ENCODE measurements around the gene UPK2. TPM values are rescaled to one million over a fixed set of nuclear protein-coding genes. Genes with fewer than 3 reads are reported as not detected.
A peak's percentile ranks its signal among the peaks of the same experiment; 100 is the strongest.

The UPK2 gene
- total RNA-seq, 1 donor from 2014 or later: not detected

GRCh38 chr11:118917481-118918127 lies 38.5 kb upstream of the UPK2 start:
- DNase-seq (ENCODE audit: low spot score): peak; percentile 73

- peak; percentile 88 for DNase-seq (ENCODE audit: low spot score)
These were observed 37.9 kb upstream of the UPK2 start for GRCh38 chr11:118918128-118918685.

- no peak for DNase-seq (ENCODE audit: low spot score)
These were observed 37.3 kb upstream of the UPK2 start for GRCh38 chr11:118918686-118919280.

- DNase-seq (ENCODE audit: low spot score): peak; percentile 62
These were observed 34.8 kb upstream of the UPK2 start for GRCh38 chr11:118921121-118921928.

DNA sequence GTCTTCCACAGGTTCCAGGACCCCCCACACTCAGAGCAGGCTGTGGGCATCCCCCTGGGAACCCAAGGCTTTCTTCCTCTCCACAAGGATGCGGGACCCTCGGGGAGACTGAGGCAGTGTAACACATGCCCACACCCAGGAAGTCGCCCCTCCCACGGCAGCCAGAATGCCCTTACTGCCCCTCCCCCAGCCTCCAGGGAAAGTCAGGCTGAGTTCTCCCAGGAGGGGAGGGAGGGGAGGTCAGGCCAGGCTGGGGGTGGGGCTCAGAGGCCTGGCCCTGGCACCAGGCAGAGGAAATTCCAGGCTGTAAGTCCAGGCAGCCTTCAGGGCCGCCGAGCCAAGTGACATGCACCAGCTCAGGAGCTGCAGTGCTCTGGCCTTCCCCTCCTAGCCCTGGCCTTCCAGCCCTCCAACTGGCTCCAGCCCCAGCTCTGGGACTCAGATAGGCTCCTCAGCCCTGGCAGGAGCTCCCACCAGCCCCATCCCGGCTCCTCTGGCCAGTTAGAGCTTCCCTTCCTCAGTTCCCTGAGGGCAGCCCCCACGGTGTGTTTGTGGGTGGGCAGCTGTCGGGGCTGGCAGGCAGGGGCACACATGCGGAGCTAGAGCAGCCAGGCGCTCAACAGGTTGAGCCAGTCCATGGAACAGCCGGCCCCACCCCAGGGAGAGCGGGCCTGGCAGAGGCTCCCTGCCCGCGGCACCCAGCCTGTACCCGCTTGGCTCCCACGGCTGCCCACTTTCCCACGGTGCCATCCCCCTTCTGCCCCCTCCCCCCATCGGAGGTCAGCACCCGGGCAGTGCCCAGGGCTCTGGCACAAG lies 34.0 kb upstream of the UPK2 start:
- peak; percentile 83 for DNase-seq (ENCODE audit: low spot score)

DNA sequence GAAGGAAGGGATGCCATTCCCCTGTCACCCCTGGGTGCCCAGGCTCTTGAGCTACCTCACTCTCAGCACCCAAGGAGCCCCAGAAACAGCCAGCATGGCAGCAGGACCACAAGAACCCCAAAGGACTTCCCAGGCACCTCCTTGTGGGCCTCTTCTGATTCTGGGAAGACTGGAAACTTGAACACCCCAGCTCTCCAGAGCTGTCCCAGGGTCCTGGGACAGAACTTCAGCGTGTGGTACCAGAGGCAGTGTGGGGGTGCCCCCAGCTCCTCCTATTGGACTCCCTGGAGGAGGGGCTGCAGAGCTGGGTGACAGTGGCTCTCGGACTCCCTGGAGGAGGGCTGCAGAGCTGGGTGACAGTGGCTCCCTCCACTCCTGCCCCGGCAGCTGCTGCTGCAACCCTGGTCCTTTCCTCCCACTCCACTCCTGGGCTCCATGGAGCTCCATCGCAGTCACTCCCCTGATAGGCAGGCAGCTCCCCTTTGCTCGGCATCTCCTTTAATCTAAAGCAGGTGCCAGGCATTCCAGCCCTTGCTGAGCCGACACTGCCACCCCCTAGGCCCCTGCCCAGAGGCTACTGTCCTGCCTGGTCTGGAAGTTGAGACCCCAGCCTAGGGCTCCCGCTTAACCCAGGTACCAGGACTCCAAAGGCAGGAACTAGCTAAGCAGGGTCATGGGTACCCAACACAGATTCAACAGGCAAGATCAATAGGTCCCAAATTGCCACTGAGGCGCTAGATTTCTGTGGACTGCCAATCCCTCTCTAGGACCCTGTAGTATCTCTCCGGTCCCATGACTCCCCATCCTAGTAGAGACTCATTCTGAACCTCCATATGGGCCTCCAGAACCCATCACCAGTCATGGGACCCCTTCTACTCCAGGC lies 33.1 kb upstream of the UPK2 start:
- DNase-seq (ENCODE audit: low spot score): no peak

DNA sequence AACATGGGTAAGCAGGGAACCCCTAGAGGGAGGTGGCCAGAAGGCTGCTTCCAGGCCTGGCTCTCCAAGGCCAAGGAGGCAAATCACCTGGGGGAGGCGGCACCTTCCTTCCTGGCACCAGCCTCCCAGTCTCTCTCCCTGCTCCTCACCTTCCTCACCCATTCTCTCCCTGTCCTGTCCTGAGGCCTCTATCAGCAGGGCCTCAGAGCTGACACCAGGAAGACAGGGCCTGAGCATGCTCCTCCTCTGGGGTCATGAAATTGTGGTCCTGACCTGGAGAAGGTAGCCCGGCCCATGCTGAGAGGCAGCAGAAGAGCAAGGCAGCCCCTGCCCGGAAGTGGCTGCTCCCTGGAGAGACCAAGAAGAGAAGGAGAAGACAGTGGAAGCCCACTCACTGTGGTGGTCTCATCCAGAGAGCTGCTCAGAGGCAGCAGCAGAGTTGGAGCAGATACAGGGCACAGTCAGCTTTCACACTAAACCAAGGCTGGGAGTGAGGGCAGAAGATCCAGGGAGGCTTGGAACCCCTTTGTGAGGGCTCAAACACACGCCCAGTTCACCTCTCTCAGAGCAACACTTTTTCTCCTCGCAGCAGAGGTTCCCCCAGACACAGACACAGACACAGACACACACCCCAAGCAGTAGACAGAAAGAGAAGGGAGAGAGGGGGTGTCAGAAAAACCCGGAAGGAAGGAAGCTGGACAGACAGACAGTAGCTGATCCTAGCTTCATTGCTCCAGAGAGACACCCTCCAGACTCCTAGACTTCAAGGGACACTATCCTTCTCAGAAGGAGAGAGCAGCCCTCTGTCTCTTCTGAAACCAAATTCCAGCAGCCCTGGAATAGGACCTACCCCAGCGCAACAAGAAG lies 32.1 kb upstream of the UPK2 start:
- DNase-seq (ENCODE audit: low spot score): no peak

DNA sequence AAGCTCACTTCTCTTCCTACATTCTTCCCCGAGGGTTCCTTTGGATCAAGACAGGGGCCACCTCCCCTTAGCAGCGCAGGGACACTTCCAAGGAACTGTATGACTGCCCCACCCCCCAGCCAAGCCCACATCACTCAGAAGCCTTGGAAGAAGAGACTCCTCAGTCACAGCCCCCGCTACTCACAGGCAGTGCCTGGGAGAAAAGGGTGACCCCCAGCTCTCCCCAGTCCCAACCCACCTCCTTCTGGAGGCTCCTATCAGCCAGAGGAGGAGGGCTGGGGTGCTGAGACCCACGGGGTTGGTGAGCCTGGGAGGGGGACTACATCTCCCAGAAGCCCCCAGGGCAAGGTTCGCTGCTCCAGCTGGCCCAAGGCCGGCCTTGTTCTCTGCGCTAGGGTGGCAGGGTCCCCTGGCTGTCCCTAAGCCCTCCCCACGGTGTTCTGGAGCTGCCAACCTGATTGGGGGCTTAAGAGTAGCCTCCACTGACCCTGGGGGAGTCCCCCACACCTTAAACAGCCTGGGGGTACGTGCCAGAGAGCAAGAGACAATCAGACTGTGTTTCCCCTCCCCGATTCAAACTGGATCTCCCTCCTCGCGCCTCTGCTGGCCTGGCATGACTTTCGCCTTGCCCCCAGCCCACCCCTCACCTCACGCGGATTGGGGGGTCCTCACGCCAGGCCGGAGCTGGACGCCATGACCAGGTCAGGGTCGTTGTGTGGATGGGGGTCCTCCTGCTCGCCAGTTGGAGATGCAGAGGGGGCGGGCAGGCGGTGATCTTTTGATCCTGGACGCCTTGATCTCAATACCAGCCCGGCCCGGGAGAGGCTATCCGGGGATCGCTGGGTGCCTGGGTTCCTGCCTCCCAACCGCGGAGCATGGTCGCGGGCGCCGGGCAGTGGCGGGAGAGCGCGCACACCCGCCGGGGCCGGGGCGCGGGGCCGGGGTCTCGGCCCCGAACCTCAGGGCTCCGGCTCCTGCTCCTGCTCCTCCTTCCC lies 31.2 kb upstream of the UPK2 start:
- no peak for DNase-seq (ENCODE audit: low spot score)

- no peak for DNase-seq (ENCODE audit: low spot score)
These were observed 28.5 kb upstream of the UPK2 start for GRCh38 chr11:118927554-118928100.

DNA sequence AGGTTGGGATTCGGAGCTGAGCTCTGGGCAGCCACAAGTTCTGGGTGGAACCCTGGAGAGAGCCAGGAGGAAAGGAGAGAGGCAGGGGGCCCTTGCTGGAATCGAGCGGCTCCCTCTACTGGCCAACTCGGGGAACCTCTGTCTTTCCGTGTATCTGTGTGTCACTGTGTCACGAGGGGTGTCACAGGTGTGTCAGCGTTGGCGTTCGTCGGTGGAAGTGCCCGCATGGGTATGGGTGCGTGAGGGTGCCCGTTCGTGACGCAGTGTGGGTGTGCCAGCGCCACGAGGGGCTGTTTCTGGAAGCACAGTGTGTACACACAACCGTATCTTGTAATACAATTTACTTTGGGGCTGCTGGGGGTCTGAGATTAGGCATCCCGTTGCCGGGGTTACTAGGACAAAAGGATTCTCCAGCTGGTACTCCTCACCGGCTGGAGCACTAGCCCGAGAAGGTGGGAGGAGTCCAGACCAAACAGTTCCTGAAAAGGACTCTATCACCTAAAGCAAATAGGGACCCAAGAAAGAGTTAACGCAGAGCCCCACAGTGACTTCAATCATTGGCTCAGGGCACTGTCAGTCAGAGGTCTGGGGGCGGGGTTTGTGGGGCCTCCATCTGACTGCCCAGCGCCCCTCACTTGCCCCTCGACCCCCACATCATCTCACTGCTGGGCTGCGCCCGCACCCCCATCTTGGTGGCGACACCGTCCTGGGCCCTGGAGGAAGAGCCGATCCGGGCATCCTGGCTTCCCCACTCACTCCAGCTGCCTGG lies 27.8 kb upstream of the UPK2 start:
- peak; percentile 94 for DNase-seq (ENCODE audit: low spot score)

DNA sequence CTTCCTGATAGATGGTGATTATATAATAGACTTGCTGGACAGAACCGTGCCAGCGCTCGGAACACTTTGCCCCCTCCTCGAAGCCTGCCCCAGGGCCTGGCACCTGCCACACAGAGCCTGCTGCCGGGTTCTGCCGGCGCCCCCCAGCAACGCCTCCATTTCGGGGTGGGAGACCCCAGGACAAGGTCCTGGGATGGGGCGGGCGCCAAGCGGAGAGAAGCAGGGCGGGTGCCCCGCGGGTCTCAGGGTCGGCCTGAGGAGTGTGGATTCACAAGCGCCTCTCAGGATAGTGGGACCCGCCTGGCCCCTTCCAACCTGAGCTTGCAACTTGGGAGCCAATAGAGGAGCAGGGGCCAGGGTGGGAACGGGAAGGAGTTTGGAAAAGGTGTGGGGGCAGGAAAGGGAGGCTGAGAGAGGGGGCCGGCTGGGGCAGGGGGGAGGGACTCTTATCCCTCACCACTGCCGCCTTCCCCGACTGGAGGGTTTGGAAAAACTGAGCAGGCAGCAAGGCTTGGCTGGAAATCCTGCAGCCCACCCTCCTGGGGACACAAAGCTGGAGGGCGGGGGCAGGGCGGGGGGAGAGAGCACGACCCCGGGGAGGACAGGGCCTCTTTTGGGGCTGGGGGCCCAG lies 27.1 kb upstream of the UPK2 start:
- no peak for DNase-seq (ENCODE audit: low spot score)

DNA sequence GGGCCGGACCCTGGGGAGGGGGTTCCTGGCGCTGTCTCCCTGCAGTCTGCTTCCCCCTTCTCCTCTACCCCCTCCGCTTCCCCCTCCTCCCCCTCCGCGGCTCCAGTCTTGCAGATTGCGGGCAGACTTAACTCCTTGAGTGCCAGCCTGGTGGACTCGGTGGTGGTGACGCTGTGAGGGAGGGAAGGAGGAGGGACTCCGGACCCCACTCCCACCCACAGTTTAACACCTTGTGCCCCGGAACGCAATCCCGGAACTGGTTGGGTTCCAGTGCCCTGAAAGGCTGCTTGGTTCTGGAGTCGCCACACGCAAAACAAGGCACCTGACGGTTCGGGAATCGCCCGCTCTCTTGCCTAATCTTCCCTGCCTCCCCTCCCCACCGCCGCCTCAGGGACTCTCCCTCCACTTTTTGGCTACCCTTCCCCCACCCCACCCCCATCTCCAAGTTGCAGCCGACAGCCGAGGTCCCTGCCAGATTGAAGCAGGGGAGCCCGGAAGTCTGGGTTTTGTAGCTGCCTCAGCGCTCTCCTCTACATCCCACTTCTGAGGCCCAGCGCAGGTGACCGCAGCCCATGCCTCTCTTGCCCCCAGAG lies 26.5 kb upstream of the UPK2 start:
- peak; percentile 88 for DNase-seq (ENCODE audit: low spot score)

- peak; percentile 94 for DNase-seq (ENCODE audit: low spot score)
These were observed 25.9 kb upstream of the UPK2 start for GRCh38 chr11:118930094-118930712.

GRCh38 chr11:118931571-118931970 lies 24.5 kb upstream of the UPK2 start:
- DNase-seq (ENCODE audit: low spot score): no peak

GRCh38 chr11:118933486-118933885 lies 22.6 kb upstream of the UPK2 start:
- DNase-seq (ENCODE audit: low spot score): no peak

DNA sequence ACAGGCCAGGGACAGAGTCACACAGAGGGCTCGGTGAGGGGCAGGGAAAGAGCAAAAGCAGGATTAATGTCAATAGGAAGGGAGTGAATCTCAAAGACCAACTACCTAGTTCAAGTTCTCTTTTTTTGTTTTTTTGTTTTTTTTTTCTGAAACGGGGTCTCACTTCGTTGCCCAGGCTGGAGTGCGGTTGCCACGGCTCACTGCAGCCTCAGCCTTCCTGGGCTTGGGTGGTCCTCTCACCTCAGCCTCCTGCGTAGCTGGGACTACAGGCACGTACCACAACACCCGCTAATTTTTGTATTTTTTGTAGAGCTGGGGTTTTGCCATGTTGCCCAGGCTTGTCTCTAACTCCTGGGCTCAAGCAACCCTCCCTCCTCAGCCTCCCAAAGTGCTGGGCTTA lies 20.7 kb upstream of the UPK2 start:
- DNase-seq (ENCODE audit: low spot score): no peak
